ENCODE data around the gene TYW3.

GRCh38 chr1:74714429-74715235 lies 18.3 kb upstream of the TYW3 start:
- TF ChIP-seq ZNF431 (CRISPR knock-in tag; IDR thresholded peaks at IDR 0.05; ENCODE audit: borderline replicate concordance, low read depth) (no peak), USF2 (IDR thresholded peaks at IDR 0.05; ENCODE audit: low read depth, low read length) (no peak), USF2 (CRISPR knock-in tag; IDR thresholded peaks at IDR 0.05; ENCODE audit: borderline replicate concordance) (no peak), DR1 (CRISPR knock-in tag; IDR thresholded peaks at IDR 0.05) (no peak), RXRA (CRISPR knock-in tag; IDR thresholded peaks at IDR 0.05) (no peak), ATF3 (CRISPR knock-in tag; IDR thresholded peaks at IDR 0.05) (no peak), SRF (IDR thresholded peaks at IDR 0.05; ENCODE audit: low read depth, low read length) (no peak), ZKSCAN1 (IDR thresholded peaks at IDR 0.05; ENCODE audit: low read length) (no peak), HNRNPLL (IDR thresholded peaks at IDR 0.05; ENCODE audit: low read depth, low read length, poor library complexity, severe bottlenecking) (no peak), ATF7 (IDR thresholded peaks at IDR 0.05) (no peak), ATF7 (CRISPR knock-in tag; IDR thresholded peaks at IDR 0.05) (no peak), ZNF121 (CRISPR knock-in tag; IDR thresholded peaks at IDR 0.05) (no peak), CC2D1A (CRISPR knock-in tag; IDR thresholded peaks at IDR 0.05) (no peak), DBP (CRISPR knock-in tag; IDR thresholded peaks at IDR 0.05; ENCODE audit: not compliant biosample characterization) (no peak), ASH2L (IDR thresholded peaks at IDR 0.05; ENCODE audit: insufficient read length, low read depth, low read length) (no peak)

Data from HepG2 (cell line).